22Rv1 (cell line): Measurements from ENCODE around the gene FADS2.

Experiments
- ZFX ChIP-seq: fragments of 450-650 bp; IDR thresholded peaks from 2 replicates; pipeline ENCODE4 v1.6.1; 2017; ENCODE audit warnings: antibody characterized with exemption, borderline replicate concordance
- TF ChIP-seq, protein P1 (sequence below): fragments of 450-650 bp; IDR thresholded peaks from 2 replicates; pipeline ENCODE4 v1.5.1; 2017; ENCODE audit warnings: mild to moderate bottlenecking

DNA sequence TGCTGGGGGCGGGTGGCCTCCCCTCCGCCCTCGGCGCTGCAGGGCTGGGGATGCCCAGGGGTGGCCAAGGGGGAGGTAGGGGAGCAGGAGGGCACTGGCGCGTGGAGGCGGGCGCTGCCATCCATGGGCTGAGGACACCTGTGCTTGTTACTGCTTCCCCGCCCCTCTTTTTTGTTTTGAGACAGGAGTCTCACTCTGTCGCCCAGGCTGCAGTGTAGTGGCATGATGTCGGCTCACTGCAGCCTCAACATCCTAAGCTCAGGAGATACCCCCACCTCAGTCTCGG lies 63.9 kb downstream of the FADS2 start:
- TF ChIP-seq, protein P1, sequence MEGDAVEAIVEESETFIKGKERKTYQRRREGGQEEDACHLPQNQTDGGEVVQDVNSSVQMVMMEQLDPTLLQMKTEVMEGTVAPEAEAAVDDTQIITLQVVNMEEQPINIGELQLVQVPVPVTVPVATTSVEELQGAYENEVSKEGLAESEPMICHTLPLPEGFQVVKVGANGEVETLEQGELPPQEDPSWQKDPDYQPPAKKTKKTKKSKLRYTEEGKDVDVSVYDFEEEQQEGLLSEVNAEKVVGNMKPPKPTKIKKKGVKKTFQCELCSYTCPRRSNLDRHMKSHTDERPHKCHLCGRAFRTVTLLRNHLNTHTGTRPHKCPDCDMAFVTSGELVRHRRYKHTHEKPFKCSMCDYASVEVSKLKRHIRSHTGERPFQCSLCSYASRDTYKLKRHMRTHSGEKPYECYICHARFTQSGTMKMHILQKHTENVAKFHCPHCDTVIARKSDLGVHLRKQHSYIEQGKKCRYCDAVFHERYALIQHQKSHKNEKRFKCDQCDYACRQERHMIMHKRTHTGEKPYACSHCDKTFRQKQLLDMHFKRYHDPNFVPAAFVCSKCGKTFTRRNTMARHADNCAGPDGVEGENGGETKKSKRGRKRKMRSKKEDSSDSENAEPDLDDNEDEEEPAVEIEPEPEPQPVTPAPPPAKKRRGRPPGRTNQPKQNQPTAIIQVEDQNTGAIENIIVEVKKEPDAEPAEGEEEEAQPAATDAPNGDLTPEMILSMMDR, result no peak
- TF ChIP-seq ZFX, result no peak
